Breast epithelium (tissue), 4 donors: ENCODE measurements around the gene SCAP. TPM values are rescaled to one million over a fixed set of nuclear protein-coding genes. Genes with fewer than 3 reads are reported as not detected.

Source experiments
- DNase-seq, 2 donors: peaks; one replicate each; pipeline ENCODE4 v3.0.0-alpha.2; 2019; ENCODE audit warnings: low spot score in 2 of 2
- H3K27ac ChIP-seq, 2 donors: fragments of 200-600 bp; sonication (generic) in 1 of 2; one replicate each; pipeline ENCODE4 v1.5.1; 2016 to 2019; ENCODE audit warnings: mild to moderate bottlenecking in 1 of 2
- H3K27me3 ChIP-seq, 2 donors: fragments of 200-600 bp; sonication (generic) in 1 of 2; one replicate each; pipeline versions ENCODE4 v1.5.1 to v1.6.0; 2017 to 2019; ENCODE audit warnings: control low read depth in 1 of 2, mild to moderate bottlenecking in 1 of 2
- H3K36me3 ChIP-seq: fragments of 200-600 bp; one replicate; pipeline ENCODE4 v1.5.1; 2019
- H3K4me1 ChIP-seq, 2 donors: fragments of 200-600 bp; sonication (generic); one replicate each; pipeline ENCODE4 v1.5.1; 2016 to 2019; ENCODE audit warnings: control low read depth in 1 of 2
- H3K4me3 ChIP-seq, 3 donors: fragments of 200-600 bp; sonication (generic); 1 replicate in 2 of 3; 2 replicates in 1 of 3; pipeline ENCODE4 v1.5.1; 2016 to 2019; ENCODE audit warnings: mild to moderate bottlenecking in 3 of 3, moderate library complexity in 2 of 3
- H3K9me3 ChIP-seq, 2 donors: fragments of 200-600 bp; sonication (generic) in 1 of 2; one replicate each; pipeline ENCODE4 v1.5.1; 2016 to 2019; ENCODE audit warnings: control low read depth in 1 of 2
- POLR2A ChIP-seq: fragments of 450-650 bp; IDR thresholded peaks from one replicate; pipeline ENCODE4 v1.6.1; 2016; ENCODE audit warnings: antibody characterized with exemption, mild to moderate bottlenecking, moderate library complexity
- POLR2AphosphoS5 ChIP-seq, 3 donors: sonication (generic); formaldehyde crosslinking; IDR thresholded peaks; one replicate each; pipeline ENCODE4 v1.6.1; 2017; ENCODE audit warnings: antibody characterized with exemption in 3 of 3
- intact Hi-C: fragments of 100-400 bp; cut with DNase I; formaldehyde crosslinking; loops from one replicate; pipeline ENCODE4 v1.15.1; 2023; ENCODE audit warnings: low total_unique reads
- total RNA-seq, 3 donors: library from RNA; depleted of rRNA; stranded (reverse); fragments of >200 nt; gene quantifications; one replicate each; pipeline ENCODE4 v1.1.0, GENCODE V29; 2016
- TF ChIP-seq, protein P1 (sequence below), 3 donors: fragments of 450-650 bp; IDR thresholded peaks; one replicate each; pipeline ENCODE4 v1.5.1; 2016 to 2017; ENCODE audit warnings: antibody characterized with exemption in 3 of 3, mild to moderate bottlenecking in 3 of 3, moderate library complexity in 3 of 3

Gene SCAP
- total RNA-seq, 3 donors from 2014 or later = 54.7 to 78.0 (median 72.7) TPM

DNA sequence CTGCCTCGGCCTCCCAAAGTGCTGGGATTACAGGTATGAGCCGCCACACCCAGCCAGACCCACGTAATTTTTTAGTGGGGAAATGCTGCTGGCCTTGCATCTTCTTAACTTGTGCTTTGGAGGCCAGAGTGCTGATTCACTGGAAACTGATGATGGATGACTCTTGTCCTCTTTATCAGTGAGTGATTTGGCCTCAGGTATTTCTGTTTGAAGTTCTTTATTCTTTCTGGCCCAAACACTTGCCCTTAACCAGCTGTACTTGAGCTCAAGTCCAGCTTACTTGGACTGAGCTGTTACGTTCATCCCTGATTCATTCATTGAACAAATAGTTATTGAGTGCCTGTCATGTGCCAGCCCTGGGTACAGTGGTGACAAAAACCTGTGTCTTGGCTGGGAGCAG lies 90.7 kb downstream of the SCAP start:
- H3K36me3 ChIP-seq = no peaks in the 10 kb centered on the region
- H3K9me3 ChIP-seq = no peaks in the 10 kb centered on the region
- no peak overlapping the region for H3K27ac ChIP-seq
- no peak overlapping the region for H3K4me3 ChIP-seq
- peaks cover 0 to 9% of the 10 kb centered on the region in 2 donors for H3K4me1 ChIP-seq
- intact Hi-C loops = no loop called here
- H3K27me3 ChIP-seq = no peaks in the 10 kb centered on the region
- no peak for DNase-seq
- no peak for TF ChIP-seq POLR2A
- TF ChIP-seq POLR2AphosphoS5 (IDR thresholded peaks at IDR 0.05) = no peak
- TF ChIP-seq, protein P1, sequence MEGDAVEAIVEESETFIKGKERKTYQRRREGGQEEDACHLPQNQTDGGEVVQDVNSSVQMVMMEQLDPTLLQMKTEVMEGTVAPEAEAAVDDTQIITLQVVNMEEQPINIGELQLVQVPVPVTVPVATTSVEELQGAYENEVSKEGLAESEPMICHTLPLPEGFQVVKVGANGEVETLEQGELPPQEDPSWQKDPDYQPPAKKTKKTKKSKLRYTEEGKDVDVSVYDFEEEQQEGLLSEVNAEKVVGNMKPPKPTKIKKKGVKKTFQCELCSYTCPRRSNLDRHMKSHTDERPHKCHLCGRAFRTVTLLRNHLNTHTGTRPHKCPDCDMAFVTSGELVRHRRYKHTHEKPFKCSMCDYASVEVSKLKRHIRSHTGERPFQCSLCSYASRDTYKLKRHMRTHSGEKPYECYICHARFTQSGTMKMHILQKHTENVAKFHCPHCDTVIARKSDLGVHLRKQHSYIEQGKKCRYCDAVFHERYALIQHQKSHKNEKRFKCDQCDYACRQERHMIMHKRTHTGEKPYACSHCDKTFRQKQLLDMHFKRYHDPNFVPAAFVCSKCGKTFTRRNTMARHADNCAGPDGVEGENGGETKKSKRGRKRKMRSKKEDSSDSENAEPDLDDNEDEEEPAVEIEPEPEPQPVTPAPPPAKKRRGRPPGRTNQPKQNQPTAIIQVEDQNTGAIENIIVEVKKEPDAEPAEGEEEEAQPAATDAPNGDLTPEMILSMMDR (IDR thresholded peaks at IDR 0.05) = no peak

DNA sequence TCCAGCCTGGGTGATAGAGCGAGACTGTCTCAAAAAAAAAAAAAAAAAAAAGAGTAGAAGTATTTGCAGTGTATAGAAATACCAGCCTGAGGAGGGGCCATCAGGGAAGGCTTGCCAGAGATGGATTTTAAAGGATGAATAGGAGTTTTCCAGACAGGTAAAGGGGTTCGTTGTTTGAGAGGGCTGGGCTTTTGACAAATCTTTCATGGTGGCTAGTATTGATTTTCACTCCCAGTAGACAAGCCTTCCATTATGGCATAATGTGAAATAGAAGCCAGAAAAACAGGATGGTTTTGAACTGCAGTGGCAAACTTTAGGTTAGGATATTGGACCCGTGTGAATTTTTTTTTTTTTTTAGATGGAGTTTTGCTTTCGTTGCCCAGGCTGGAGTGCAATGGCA lies 91.3 kb downstream of the SCAP start:
- Histone ChIP-seq H3K4me3 (no peak overlapping the region), H3K27me3 (no peaks in the 10 kb centered on the region), H3K9me3 (no peaks in the 10 kb centered on the region), H3K36me3 (no peaks in the 10 kb centered on the region), H3K4me1 (peaks cover 0 to 9% of the 10 kb centered on the region in 2 donors), H3K27ac (no peak overlapping the region)
- intact Hi-C loops = no loop called here
- TF ChIP-seq, protein P1 (IDR thresholded peaks at IDR 0.05) = no peak
- TF ChIP-seq POLR2AphosphoS5 (IDR thresholded peaks at IDR 0.05) (no peak), POLR2A (no peak)
- DNase-seq = no peak

DNA sequence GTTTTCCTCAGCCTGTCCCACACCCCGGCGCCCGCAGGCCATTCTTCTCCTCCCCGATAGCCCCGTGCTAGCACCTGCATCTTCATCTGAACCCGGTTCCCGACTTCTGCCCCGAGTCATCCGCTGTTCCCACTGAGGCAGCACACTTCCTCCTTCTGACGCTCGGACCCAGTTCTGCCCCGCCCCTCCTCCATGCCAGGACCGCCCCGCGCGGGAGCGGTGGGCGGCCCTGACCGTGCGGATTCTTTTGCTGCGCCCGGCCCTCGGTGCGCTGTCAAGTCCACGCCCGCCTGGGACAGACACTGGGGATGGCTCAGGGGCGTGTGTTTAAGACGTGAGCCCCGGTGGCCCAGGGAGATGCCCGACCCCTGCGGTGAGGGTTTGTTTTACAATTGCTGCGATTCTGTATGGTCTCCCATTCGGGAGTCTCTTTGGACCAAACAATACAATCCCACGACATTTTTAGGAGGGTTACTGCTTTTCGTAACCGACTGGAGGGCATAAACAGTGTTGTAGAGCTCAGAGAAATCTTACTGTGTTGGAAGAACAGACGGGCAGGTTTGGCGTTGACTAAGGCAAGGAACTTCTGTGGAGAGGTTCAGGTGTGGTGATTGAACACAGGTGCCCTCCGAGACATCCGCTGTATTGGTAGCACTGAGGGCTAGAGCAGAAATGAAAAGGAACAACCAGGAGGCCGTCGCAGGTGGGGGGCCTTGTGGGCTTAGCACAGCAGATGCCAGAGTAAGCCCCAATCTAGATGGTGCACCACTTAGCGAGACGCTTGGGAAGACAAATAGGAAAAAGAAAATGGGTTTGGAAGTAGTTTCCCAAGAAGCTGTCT lies 94.2 kb downstream of the SCAP start:
- peaks cover 0 to 9% of the 10 kb centered on the region in 2 donors for H3K4me1 ChIP-seq
- peak; percentile 74 to 75 for DNase-seq

DNA sequence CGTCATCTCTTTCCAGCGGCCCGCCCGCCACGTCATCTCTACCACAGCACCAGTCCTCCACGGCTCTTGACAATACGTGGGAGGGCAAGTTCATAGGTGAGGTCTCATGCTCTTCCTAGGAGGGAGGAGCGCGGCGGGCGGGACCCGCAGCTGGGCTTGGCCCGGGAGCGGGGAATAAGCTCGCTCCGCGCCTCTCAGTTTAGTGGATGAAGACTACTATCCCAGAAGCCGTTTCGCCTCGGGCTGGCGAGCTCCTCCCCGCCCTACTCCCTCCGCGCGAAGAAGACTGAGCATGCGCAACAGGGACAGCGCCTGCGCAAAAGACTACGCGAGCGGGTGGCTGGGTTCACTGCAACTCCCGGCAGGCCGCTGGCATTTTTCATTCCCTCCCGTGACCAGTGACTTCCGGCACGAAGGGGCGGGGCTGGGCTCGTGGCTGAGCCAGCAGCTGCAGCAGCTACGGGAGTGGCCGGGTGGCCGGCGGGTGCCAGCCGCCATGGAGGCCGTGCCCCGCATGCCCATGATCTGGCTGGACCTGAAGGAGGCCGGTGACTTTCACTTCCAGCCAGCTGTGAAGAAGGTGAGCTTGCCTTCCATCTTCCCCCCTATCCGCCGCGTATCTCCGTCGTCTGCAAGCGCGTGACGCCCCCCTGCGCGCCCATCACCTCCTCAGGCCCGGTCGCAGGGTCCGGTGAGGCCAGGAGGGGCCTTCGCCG lies 95.0 kb downstream of the SCAP start, which contains the start of gene PTPN23:
TSS of gene PTPN23 (plus strand) at position 421 of the 716 bp plus-strand sequence. CDS start at position 497, 76 bp downstream.
- Histone ChIP-seq H3K4me3 (peak within 1 kb of the TSS; percentile 79 to 99 (median 91)), H3K27ac (peak within 1 kb of the TSS; percentile 97 to 98), H3K4me1 (peaks cover 0 to 9% of the 10 kb centered on the region in 2 donors), H3K9me3 (no peaks in the 10 kb centered on the region), H3K36me3 (no peaks in the 10 kb centered on the region), H3K27me3 (no peaks in the 10 kb centered on the region)
- peak; percentile 68 for TF ChIP-seq POLR2A
- TF ChIP-seq POLR2AphosphoS5 (IDR thresholded peaks at IDR 0.05) = peak in 2 of 3 donors; percentile 80 to 96
- TF ChIP-seq, protein P1 (IDR thresholded peaks at IDR 0.05) = no peak
- DNase-seq = peak; percentile 99 to 100
- intact Hi-C loops = no loop called here

More for the DNA sequence above, 94.2 kb downstream of the SCAP start:
- Histone ChIP-seq H3K27me3 (no peaks in the 10 kb centered on the region), H3K27ac (peak overlapping the region; percentile 97 to 98), H3K36me3 (no peaks in the 10 kb centered on the region), H3K4me3 (peak overlapping the region; percentile 79 to 99 (median 91)), H3K9me3 (no peaks in the 10 kb centered on the region)
- TF ChIP-seq POLR2AphosphoS5 (IDR thresholded peaks at IDR 0.05) (no peak), POLR2A (no peak)
- TF ChIP-seq, protein P1 (IDR thresholded peaks at IDR 0.05) = no peak
- intact Hi-C loops = no loop called here
